H1 (cell line): ENCODE results near the gene POU5F1.

ENCODE experiments used
- BCL11A ChIP-seq, 2 experiments: IDR thresholded peaks; one replicate each; pipeline ENCODE4 v1.6.1; 2011; ENCODE audit warnings: low read depth in 2 of 2, low read length in 2 of 2, mild to moderate bottlenecking in 2 of 2
- EZH2 ChIP-seq: fragments of 200-600 bp; sonication (generic); IDR thresholded peaks from 2 replicates; pipeline ENCODE4 v1.7.1; 2012; ENCODE audit warnings: low read depth, mild to moderate bottlenecking, moderate library complexity, low read length, inconsistent platforms; ENCODE audit not compliant: severe bottlenecking
- JUN ChIP-seq: IDR thresholded peaks from 2 replicates; pipeline ENCODE4 v1.6.1; 2011; ENCODE audit warnings: low read depth, mild to moderate bottlenecking, improper control_type of control experiment, low read length
- POLR2AphosphoS5 ChIP-seq: IDR thresholded peaks from 2 replicates; pipeline ENCODE4 v1.6.1; 2011; ENCODE audit warnings: low read depth, low read length
- POU5F1 ChIP-seq: IDR thresholded peaks from 2 replicates; pipeline ENCODE4 v1.6.1; 2011; ENCODE audit warnings: low read depth, mild to moderate bottlenecking, low read length, moderate library complexity
- RFX5 ChIP-seq: IDR thresholded peaks from 2 replicates; pipeline ENCODE4 v1.6.1; 2011; ENCODE audit warnings: low read depth, low read length, improper control_type of control experiment, borderline replicate concordance
- SP4 ChIP-seq: IDR thresholded peaks from 2 replicates; pipeline ENCODE4 v1.6.1; 2012; ENCODE audit warnings: low read length, inconsistent platforms
- TF ChIP-seq, protein P1 (sequence below), 3 experiments: IDR thresholded peaks; 1 replicate in 2 of 3; 2 replicates in 1 of 3; pipeline versions ENCODE4 v1.5.1 to v1.6.1; 2011; ENCODE audit warnings: low read length in 3 of 3, mild to moderate bottlenecking in 3 of 3, inconsistent platforms in 2 of 3, low read depth in 1 of 3, moderate library complexity in 1 of 3; ENCODE audit not compliant: insufficient read depth in 1 of 3; ENCODE audit errors: control extremely low read depth in 1 of 3

GRCh38 chr6:31129130-31129529, 41.4 kb downstream of the POU5F1 start:
- TF ChIP-seq EZH2 (no peak), JUN (no peak), RFX5 (no peak), POU5F1 (no peak), BCL11A (IDR thresholded peaks at IDR 0.05; ENCODE audit: low read depth in 2 of 2, low read length in 2 of 2) (no peak), POLR2AphosphoS5 (no peak), SP4 (no peak)
- TF ChIP-seq, protein P1, sequence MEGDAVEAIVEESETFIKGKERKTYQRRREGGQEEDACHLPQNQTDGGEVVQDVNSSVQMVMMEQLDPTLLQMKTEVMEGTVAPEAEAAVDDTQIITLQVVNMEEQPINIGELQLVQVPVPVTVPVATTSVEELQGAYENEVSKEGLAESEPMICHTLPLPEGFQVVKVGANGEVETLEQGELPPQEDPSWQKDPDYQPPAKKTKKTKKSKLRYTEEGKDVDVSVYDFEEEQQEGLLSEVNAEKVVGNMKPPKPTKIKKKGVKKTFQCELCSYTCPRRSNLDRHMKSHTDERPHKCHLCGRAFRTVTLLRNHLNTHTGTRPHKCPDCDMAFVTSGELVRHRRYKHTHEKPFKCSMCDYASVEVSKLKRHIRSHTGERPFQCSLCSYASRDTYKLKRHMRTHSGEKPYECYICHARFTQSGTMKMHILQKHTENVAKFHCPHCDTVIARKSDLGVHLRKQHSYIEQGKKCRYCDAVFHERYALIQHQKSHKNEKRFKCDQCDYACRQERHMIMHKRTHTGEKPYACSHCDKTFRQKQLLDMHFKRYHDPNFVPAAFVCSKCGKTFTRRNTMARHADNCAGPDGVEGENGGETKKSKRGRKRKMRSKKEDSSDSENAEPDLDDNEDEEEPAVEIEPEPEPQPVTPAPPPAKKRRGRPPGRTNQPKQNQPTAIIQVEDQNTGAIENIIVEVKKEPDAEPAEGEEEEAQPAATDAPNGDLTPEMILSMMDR (IDR thresholded peaks at IDR 0.05; ENCODE audit: control extremely low read depth in 1 of 3, insufficient read depth in 1 of 3, low read depth in 1 of 3, low read length in 3 of 3): no peak
